HG03196 (cell line): ENCODE data around the gene UBAC1.

Source experiments
- ATAC-seq: cut with Tn5 transposase; IDR thresholded peaks from one replicate; pipeline ENCODE4 v1.9.1; 2021; ENCODE audit not compliant: unreplicated experiment

Gene UBAC1

GRCh38 chr9:135961277-135961715, at the start of gene UBAC1:
Gene UBAC1, minus strand, starts transcription at chr9:135961373. Its CDS starts 211 bp downstream, at chr9:135961162.
- ATAC-seq: peak; percentile 80

GRCh38 chr9:136010615-136011361, 49.6 kb upstream of the UBAC1 start:
- ATAC-seq: no peak

- ATAC-seq: no peak
Measured at GRCh38 chr9:136010176-136010575, 49.0 kb upstream of the UBAC1 start.

GRCh38 chr9:136009516-136009915, 48.3 kb upstream of the UBAC1 start:
- no peak for ATAC-seq

GRCh38 chr9:136008693-136008997, 47.5 kb upstream of the UBAC1 start:
- ATAC-seq: no peak

GRCh38 chr9:136007934-136008692, 46.9 kb upstream of the UBAC1 start:
- no peak for ATAC-seq

GRCh38 chr9:136007276-136007933, 46.2 kb upstream of the UBAC1 start:
- ATAC-seq: no peak

GRCh38 chr9:136006169-136006568, 45.0 kb upstream of the UBAC1 start:
- no peak for ATAC-seq

- no peak for ATAC-seq
Measured at GRCh38 chr9:136004712-136005111, 43.5 kb upstream of the UBAC1 start.

- no peak for ATAC-seq
Measured at GRCh38 chr9:136004219-136004618, 43.0 kb upstream of the UBAC1 start.

- ATAC-seq: no peak
Measured at GRCh38 chr9:136003411-136004218, 42.4 kb upstream of the UBAC1 start.

- no peak for ATAC-seq
Measured at GRCh38 chr9:136002881-136003280, 41.7 kb upstream of the UBAC1 start.

GRCh38 chr9:136002215-136002614, 41.0 kb upstream of the UBAC1 start:
- no peak for ATAC-seq

GRCh38 chr9:136001231-136001630, 40.1 kb upstream of the UBAC1 start:
- ATAC-seq: no peak

GRCh38 chr9:135998410-135999071, 37.4 kb upstream of the UBAC1 start:
- no peak for ATAC-seq

- no peak for ATAC-seq
Measured at GRCh38 chr9:135998016-135998380, 36.8 kb upstream of the UBAC1 start.

- no peak for ATAC-seq
Measured at GRCh38 chr9:135997090-135998015, 36.2 kb upstream of the UBAC1 start.

GRCh38 chr9:135995816-135996215, 34.6 kb upstream of the UBAC1 start:
- ATAC-seq: no peak

- ATAC-seq: no peak
Measured at GRCh38 chr9:135994501-135995192, 33.5 kb upstream of the UBAC1 start.
